GM19351 (cell line): ENCODE measurements around the gene AMER1.

Source experiments
- ATAC-seq: cut with Tn5 transposase; IDR thresholded peaks from one replicate; pipeline ENCODE4 v1.9.1; 2021; ENCODE audit warnings: mild to moderate bottlenecking, moderate library complexity; ENCODE audit not compliant: unreplicated experiment

AMER1 gene

DNA sequence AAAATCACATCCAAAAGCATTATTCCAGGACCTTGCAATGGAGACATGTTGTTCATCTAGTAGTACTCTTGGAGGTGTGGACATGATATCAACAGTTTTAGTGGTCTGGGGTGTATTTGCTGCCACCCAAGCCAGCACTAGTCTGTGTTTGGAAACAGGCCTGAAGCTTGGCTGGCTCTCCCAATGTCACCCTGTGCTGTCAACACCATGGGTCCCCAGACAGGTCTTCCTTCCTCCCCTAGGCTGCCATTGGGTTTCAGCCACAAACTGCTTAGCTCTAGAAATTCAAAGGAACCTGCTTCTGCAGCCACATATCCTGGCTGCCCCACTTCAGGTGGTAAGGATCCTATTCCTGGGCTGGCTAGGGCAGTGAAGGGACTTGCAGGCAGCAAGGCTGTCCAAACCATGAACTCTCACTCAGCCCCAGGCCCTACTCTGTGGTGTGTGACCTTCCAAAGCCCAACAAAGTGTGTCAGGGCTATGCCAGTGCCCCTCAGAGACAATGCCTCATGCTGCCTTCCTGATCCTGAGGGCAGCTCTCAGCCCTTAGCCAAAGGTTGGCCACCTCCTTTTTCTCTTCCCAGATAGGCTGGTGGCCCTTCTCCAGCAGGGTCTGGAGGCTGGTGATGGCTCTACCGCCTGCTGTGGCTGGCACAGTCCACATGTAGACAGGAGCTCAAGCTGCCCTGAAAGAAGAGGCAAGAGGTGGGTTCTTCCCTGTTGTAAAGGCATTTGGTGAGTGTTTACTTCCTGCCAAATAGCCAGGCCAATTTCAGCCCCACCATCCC, 18.3 kb downstream of the AMER1 start:
- no peak for ATAC-seq

DNA sequence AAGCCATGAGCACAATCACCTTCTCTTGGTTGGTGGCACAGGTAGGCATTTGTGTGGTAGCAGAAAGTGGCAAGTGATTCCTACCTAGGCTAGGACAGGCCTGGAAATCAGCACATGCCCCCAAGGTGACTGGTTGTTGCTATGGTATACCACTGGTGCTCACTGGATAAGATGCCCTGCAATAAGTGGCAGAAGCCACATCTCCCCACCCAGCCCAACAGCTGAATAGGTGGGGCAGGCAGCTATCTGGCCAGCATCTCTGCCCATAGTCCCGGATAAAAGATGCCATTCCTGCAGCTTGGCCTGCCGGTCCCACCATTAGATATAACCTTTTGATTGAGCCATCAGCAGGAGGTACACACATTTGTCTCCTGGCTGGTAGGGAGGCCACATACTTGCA, 21.1 kb downstream of the AMER1 start:
- no peak for ATAC-seq

DNA sequence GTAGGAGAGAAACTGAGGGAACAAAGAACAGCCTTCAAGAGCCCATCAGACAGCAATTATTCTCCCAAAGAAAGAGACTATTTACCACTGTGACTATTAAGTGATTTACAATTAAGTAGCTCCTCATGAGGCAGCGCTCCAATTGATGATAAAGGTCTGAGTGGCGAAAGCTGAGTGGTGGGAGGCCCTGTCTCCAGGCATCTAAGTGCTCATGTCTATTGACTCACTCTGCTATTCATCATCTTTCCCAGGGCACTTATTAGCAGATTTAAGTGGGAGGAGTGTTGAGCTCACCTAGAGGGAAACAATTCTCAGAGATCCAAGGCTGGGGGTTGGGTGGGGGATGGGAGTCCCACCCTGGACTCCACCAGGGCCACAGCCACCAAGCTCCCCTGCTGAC, 23.3 kb downstream of the AMER1 start:
- no peak for ATAC-seq

DNA sequence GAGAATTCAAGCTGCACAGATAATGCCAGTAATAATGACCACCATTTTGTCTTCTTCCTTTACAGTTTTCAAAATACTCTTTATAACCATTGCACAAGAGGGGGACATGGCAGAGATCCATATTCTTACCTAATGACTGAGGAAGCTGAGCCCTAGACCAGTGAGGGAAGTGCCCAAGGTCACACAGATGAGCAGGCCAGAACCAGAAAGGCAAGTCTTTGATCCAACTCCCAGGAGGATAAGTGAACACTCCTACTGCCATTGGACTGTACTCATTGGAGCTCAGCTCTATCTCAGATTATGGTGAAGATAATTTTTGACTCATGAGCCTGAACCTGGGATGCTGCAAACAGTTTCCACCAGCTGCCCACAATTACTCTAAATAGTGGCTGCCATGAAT, 28.6 kb downstream of the AMER1 start:
- no peak for ATAC-seq

DNA sequence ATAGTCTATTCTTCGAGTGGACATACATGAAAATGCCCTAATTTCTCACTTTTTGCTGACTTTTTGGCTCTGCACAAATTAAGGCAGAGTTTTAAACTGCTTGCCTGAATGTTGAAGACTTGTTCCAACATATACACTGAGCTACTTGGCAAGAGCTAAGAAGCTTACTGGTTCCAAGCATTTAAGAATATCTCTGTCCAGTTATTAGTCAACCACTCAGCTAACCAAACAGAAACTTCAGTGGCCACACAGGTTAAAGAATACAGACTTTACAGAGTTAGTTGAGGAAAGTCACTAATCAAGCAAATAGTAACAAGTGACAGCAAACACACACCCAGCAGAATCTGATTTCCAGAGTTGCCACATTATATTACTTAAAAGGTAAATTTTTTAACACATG, 35.5 kb downstream of the AMER1 start:
- no peak for ATAC-seq

DNA sequence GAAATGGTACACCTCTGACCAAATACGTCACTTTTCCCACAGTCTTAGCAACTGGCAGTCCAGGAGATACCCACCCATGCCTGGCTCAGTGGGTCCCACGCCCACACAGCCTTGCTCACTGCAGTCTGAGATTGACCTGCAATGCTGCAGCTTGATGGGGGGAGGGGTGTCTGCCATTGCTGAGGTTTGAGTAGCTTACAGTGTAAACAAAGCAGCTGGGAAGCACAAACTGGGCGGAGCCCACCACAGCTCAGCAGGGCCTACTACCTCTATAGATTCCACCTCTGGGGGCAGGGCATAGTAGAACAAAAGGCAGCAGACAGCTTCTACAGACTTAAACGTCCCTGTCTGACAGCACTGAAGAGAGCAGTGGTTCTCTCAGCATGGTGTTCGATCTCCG, 52.7 kb downstream of the AMER1 start:
- ATAC-seq = no peak

DNA sequence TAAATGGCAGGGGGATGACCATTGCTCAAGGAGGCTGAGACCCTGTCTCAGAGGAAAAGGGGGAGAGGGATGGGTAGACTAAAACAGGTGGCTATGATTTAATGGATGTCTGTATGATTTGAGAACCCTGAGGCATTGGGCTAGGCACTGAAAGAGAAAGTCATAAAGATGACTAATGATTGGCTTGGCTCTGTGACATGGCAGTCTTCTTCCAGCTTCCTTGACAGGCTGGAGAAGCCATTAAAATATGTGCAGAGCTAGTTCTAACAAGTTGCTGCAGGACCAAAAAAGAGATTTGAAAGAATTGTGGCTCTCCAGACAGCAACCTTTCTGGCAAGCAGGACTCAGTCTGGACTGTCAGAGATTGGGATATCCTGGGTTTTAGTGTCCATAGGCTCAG, 53.6 kb downstream of the AMER1 start:
- no peak for ATAC-seq

DNA sequence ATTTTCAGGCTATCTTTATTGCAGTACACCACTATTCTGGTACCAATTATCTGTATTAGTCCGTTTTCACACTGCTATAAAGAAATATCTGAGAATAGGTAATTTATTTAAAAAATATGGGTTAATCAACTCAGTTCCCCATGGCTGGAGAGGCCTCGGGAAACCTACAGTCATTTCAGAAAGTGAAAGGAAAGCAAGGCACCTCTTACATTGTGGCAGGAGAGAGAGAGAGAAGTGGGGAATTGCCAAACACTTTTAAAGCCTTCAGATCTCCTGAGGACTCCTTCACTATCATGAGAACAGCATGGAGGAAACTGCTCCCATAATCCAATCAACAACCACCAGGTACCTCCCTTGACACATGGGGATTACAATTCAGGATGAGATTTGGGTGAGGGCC, 54.7 kb downstream of the AMER1 start:
- no peak for ATAC-seq
